ENCODE measurements around the gene ZNF264. TPM values are rescaled to one million over a fixed set of nuclear protein-coding genes. Genes with fewer than 3 reads are reported as not detected.

Gene ZNF264
- total and polyA plus RNA-seq, 4 experiments from 2014 or later = 12.6 to 64.1 (median 37.9) TPM

DNA sequence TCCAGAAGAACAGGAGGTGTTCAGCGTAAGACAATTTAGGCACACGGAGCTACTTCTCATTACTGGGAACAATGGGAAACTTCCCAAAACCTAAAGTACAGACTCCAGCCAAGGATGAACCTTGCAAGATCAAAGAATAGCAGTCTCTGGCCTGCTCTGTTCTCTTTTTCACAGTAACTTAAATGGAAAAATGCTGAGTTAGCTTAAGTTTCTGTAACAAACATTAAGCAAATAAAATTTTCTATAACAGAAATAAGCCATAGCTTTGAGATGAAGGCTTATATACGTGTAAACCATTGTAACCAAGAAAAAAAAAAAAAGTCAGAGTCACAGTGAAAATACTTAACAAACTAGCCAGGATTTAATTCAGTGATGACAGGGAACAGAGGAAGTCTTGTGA is 70.7 kb downstream of the ZNF264 start:
- Histone ChIP-seq H3K27me3 (ENCODE audit: insufficient read depth, low read length) (no peaks in the 10 kb centered on the region), H3K27ac (ENCODE audit: low read depth, low read length) (no peak overlapping the region), H3K36me3 (ENCODE audit: insufficient read depth, low read length) (no peaks in the 10 kb centered on the region), H3K9me3 (ENCODE audit: control insufficient read depth in 1 of 2, low read length in 2 of 2) (no peaks in the 10 kb centered on the region), H3K4me3 (ENCODE audit: low read length in 2 of 2) (no peak overlapping the region), H3K4me1 (ENCODE audit: insufficient read depth, low read length) (no peaks in the 10 kb centered on the region)
- ChIA-PET POLR2A (ENCODE audit: partially characterized antibody) (interaction anchor here (1.3 kb wide), 1 partner anchor 14 kb away, joined by 3 read pairs; no protein-coding TSS in a partner anchor), CTCF (ENCODE audit: partially characterized antibody) (no interaction called here)
- Mint-ChIP-seq H3K27me3 (no peaks in the 10 kb centered on the region), H3K9me3 (peaks cover 14 to 83% (median 45%) of the 10 kb centered on the region in 8 donors), H3K4me1 (peaks cover 0 to 8% (median 2%) of the 10 kb centered on the region in 4 donors), H3K27ac (no peak overlapping the region), H3K36me3 (peaks cover 50 to 53% of the 10 kb centered on the region in 2 donors), H3K4me3 (no peak overlapping the region)
- intact Hi-C loops (cut with micrococcal nuclease) = no loop called here
- no peak for DNase-seq

DNA sequence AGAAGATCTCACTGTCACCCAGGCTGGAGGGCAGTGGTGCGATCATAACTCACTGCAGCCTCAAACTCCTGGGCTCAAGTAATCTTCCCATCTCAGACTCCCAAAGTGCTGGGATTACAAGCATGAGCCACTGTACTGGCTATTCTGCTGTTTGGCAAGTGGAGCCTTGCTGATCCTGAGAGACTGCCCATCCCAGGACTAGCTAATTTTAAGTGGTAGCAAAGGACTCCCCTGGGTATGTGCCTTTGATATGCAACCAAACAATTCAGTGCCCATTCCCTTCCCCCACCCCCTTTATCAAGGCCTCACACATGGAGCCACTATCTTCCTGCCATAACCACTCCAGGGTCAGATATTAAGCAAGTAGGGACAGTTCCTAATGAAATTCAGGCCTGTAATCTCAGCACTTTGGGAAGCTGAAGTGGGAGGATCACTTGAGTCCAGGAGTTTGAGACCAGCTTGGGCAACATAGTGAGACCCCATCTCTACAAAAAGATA is 72.0 kb downstream of the ZNF264 start:
- H3K27me3 ChIP-seq (ENCODE audit: insufficient read depth, low read length) = no peaks in the 10 kb centered on the region
- POLR2A ChIA-PET (ENCODE audit: partially characterized antibody) = interaction anchor here (0.9 kb wide), 1 partner anchor 10 kb away, joined by 4 read pairs; no protein-coding TSS in a partner anchor
- H3K36me3 ChIP-seq (ENCODE audit: insufficient read depth, low read length) = no peaks in the 10 kb centered on the region
- H3K27me3 Mint-ChIP-seq = no peaks in the 10 kb centered on the region
- no peaks in the 10 kb centered on the region for H3K4me1 ChIP-seq (ENCODE audit: insufficient read depth, low read length)
- CTCF ChIA-PET (ENCODE audit: partially characterized antibody) = no interaction called here
- no peak for DNase-seq
- H3K9me3 Mint-ChIP-seq = peaks cover 14 to 80% (median 42%) of the 10 kb centered on the region in 8 donors
- H3K4me3 ChIP-seq (ENCODE audit: low read length in 2 of 2) = no peak overlapping the region
- H3K9me3 ChIP-seq (ENCODE audit: control insufficient read depth in 1 of 2, low read length in 2 of 2) = no peaks in the 10 kb centered on the region
- intact Hi-C loops (cut with micrococcal nuclease) = no loop called here
- no peak overlapping the region for H3K27ac Mint-ChIP-seq
- H3K27ac ChIP-seq (ENCODE audit: low read depth, low read length) = no peak overlapping the region
- H3K4me3 Mint-ChIP-seq = no peak overlapping the region
- peaks cover 49 to 51% of the 10 kb centered on the region in 2 donors for H3K36me3 Mint-ChIP-seq
- H3K4me1 Mint-ChIP-seq = peaks cover 0 to 7% (median 2%) of the 10 kb centered on the region in 4 donors

DNA sequence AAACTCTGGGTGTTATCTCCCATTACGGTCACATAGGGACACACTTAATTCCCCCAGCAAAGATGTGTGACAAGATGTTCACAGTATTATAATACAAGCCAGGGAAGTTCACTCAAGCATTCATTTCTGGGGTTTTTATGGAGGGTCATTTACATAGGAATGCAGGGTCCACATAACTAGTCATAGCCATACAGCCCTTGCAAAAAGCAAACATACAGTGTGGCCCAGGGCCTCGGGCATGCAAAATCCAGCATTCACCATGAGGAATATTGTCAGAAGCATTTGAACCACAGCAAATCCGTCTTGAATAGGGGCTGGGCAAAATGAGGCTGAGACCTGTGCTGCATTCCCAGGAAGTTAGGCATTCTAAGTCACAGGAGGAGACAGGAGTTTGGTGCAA is 76.0 kb downstream of the ZNF264 start:
- Histone ChIP-seq H3K9me3 (ENCODE audit: control insufficient read depth in 1 of 2, low read length in 2 of 2) (no peaks in the 10 kb centered on the region), H3K27me3 (ENCODE audit: insufficient read depth, low read length) (no peaks in the 10 kb centered on the region), H3K27ac (ENCODE audit: low read depth, low read length) (no peak overlapping the region), H3K4me3 (ENCODE audit: low read length in 2 of 2) (no peak overlapping the region), H3K36me3 (ENCODE audit: insufficient read depth, low read length) (no peaks in the 10 kb centered on the region), H3K4me1 (ENCODE audit: insufficient read depth, low read length) (no peaks in the 10 kb centered on the region)
- DNase-seq = no peak
- ChIA-PET POLR2A (ENCODE audit: partially characterized antibody) (no interaction called here), CTCF (ENCODE audit: partially characterized antibody) (no interaction called here)
- Mint-ChIP-seq H3K27me3 (no peaks in the 10 kb centered on the region), H3K4me1 (peaks cover 0 to 7% (median 2%) of the 10 kb centered on the region in 4 donors), H3K36me3 (peaks cover 39 to 41% of the 10 kb centered on the region in 2 donors), H3K4me3 (no peak overlapping the region), H3K27ac (no peak overlapping the region), H3K9me3 (peaks cover 7 to 60% (median 24%) of the 10 kb centered on the region in 8 donors)
- intact Hi-C loops (cut with micrococcal nuclease) = no loop called here

DNA sequence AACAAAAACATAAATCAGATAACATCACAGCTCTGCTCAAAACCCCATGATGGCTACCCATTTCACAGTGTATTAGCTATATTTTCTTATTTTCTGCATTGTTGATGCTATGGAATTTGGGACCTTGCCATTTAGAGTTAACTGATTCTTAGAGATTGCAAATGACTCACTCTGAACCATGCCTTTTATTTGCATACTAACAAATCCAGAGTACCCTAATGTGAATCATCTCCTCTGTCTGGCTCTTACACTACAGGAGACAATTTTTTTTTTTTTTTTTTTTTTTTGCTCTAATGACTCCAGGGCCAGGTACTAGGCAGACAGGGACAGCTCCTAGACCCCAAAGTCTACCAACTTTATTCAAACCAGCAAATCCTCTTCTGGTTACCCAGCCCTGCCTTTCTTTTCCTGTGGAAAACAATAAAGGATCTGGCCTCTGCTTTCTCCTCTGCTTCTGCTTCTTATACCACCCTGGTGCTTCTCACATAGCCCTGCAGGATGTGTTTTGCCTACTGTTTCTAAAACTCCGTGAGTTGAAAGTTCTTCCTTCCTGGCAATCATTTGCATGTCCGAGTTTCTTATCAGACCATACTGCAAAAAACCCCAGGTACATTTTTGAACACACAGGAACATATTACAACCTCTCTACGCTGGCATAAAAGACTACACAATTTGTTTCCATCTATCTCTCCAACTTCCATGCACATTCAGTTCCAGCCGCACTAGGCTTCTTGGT is 78.4 kb downstream of the ZNF264 start:
- intact Hi-C loops (cut with micrococcal nuclease) = no loop called here
- peaks cover 0 to 4% (median 2%) of the 10 kb centered on the region in 4 donors for H3K4me1 Mint-ChIP-seq
- peaks cover 3 to 43% (median 19%) of the 10 kb centered on the region in 8 donors for H3K9me3 Mint-ChIP-seq
- POLR2A ChIA-PET (ENCODE audit: partially characterized antibody) = no interaction called here
- no peaks in the 10 kb centered on the region for H3K27me3 Mint-ChIP-seq
- no peak for DNase-seq
- Histone ChIP-seq H3K36me3 (ENCODE audit: insufficient read depth, low read length) (no peaks in the 10 kb centered on the region), H3K9me3 (ENCODE audit: control insufficient read depth in 1 of 2, low read length in 2 of 2) (no peaks in the 10 kb centered on the region), H3K27ac (ENCODE audit: low read depth, low read length) (no peak overlapping the region), H3K4me3 (ENCODE audit: low read length in 2 of 2) (no peak overlapping the region), H3K4me1 (ENCODE audit: insufficient read depth, low read length) (no peaks in the 10 kb centered on the region), H3K27me3 (ENCODE audit: insufficient read depth, low read length) (no peaks in the 10 kb centered on the region)
- H3K36me3 Mint-ChIP-seq = peaks cover 42 to 45% of the 10 kb centered on the region in 2 donors
- H3K27ac Mint-ChIP-seq = no peak overlapping the region
- CTCF ChIA-PET (ENCODE audit: partially characterized antibody) = no interaction called here
- no peak overlapping the region for H3K4me3 Mint-ChIP-seq

DNA sequence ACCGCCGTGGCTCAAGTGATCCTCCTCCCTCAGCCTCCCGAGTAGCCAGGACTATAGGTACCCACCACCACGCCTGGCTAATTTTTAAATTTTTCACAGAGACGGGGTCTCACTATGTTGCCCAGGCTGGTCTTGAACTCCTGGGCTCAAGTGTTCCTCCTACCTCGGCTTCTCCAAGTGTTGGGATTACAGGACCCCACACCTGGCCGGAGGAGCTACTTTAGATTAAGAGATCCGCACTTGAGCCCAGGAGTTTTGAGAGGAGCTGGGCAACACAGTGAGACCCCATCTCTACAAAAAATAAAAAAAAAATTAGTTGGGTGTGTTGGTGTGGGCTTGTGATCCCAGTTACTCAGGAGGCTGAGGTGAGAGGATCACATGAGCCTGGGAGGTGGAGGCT is 80.0 kb downstream of the ZNF264 start:
- Mint-ChIP-seq H3K36me3 (peaks cover 40 to 48% of the 10 kb centered on the region in 2 donors), H3K27me3 (no peaks in the 10 kb centered on the region), H3K9me3 (peaks cover under 1 to 29% (median 11%) of the 10 kb centered on the region in 8 donors), H3K4me3 (no peak overlapping the region), H3K27ac (no peak overlapping the region), H3K4me1 (peaks cover 0 to 4% (median 1%) of the 10 kb centered on the region in 4 donors)
- intact Hi-C loops (cut with micrococcal nuclease) = no loop called here
- Histone ChIP-seq H3K36me3 (ENCODE audit: insufficient read depth, low read length) (no peaks in the 10 kb centered on the region), H3K4me3 (ENCODE audit: low read length in 2 of 2) (no peak overlapping the region), H3K4me1 (ENCODE audit: insufficient read depth, low read length) (no peaks in the 10 kb centered on the region), H3K27me3 (ENCODE audit: insufficient read depth, low read length) (no peaks in the 10 kb centered on the region), H3K27ac (ENCODE audit: low read depth, low read length) (no peak overlapping the region), H3K9me3 (ENCODE audit: control insufficient read depth in 1 of 2, low read length in 2 of 2) (no peaks in the 10 kb centered on the region)
- POLR2A ChIA-PET (ENCODE audit: partially characterized antibody) = no interaction called here
- CTCF ChIA-PET (ENCODE audit: partially characterized antibody) = no interaction called here
- no peak for DNase-seq

Other genes starting within 250 kb of the ZNF264 start
- not detected for gene USP29, start 71.5 kb upstream of the ZNF264 start, total RNA-seq
- not detected for gene USP29, start 71.5 kb upstream of the ZNF264 start, polyA plus RNA-seq
- not detected for gene ZIM3, start 46.3 kb upstream of the ZNF264 start, total RNA-seq
- not detected for gene ZIM3, start 46.3 kb upstream of the ZNF264 start, polyA plus RNA-seq
- not detected for gene DUXA, start 24.0 kb upstream of the ZNF264 start, total RNA-seq
- not detected for gene DUXA, start 24.0 kb upstream of the ZNF264 start, polyA plus RNA-seq
- gene AURKC, start 39.5 kb downstream of the ZNF264 start, total RNA-seq = under 1 TPM; 0.67 to 0.81 TPM
- gene AURKC, start 39.5 kb downstream of the ZNF264 start, polyA plus RNA-seq = under 1 TPM; 0.29 to 0.54 TPM
- 10 to 100 TPM; 19.7 to 21.6 TPM for gene ZNF805, start 49.1 kb downstream of the ZNF264 start, total RNA-seq
- 1 to 10 TPM; 2.7 to 5.6 TPM for gene ZNF805, start 49.1 kb downstream of the ZNF264 start, polyA plus RNA-seq
- 10 to 100 TPM; 60.2 to 69.6 TPM for gene ZNF460, start 89.0 kb downstream of the ZNF264 start, total RNA-seq
- 1 to 10 TPM; 4.4 to 4.8 TPM for gene ZNF460, start 89.0 kb downstream of the ZNF264 start, polyA plus RNA-seq
- 10 to 100 TPM in 1 of 2 experiments, 1 to 10 TPM in 1; 9.4 to 10.7 TPM for gene ZNF543, start 129.0 kb downstream of the ZNF264 start, total RNA-seq
- 1 to 10 TPM; 1.9 to 6.2 TPM for gene ZNF543, start 129.0 kb downstream of the ZNF264 start, polyA plus RNA-seq
- 10 to 100 TPM; 13.3 to 13.6 TPM for gene ZNF304, start 159.8 kb downstream of the ZNF264 start, total RNA-seq
- 1 to 10 TPM in 1 of 2 donors, under 1 TPM in 1; 0.43 to 4.1 TPM for gene ZNF304, start 159.8 kb downstream of the ZNF264 start, polyA plus RNA-seq
- 10 to 100 TPM; 11.0 to 12.1 TPM for gene TRAPPC2B, start 172.1 kb downstream of the ZNF264 start, total RNA-seq
- gene TRAPPC2B, start 172.1 kb downstream of the ZNF264 start, polyA plus RNA-seq = 10 to 100 TPM; 27.4 to 31.0 TPM
- 10 to 100 TPM in 1 of 2 experiments, 1 to 10 TPM in 1; 6.5 to 10.8 TPM for gene ZNF547, start 172.1 kb downstream of the ZNF264 start, total RNA-seq
- 1 to 10 TPM in 1 of 2 donors, under 1 TPM in 1; 0.56 to 1.8 TPM for gene ZNF547, start 172.1 kb downstream of the ZNF264 start, polyA plus RNA-seq
- gene ZNF548, start 198.4 kb downstream of the ZNF264 start, total RNA-seq = 100 to 1,000 TPM in 1 of 2 experiments, 10 to 100 TPM in 1; 85.4 to 103 TPM
- 10 to 100 TPM; 14.1 to 14.8 TPM for gene ZNF548, start 198.4 kb downstream of the ZNF264 start, polyA plus RNA-seq
- 10 to 100 TPM; 28.3 to 29.9 TPM for gene ZNF17, start 219.7 kb downstream of the ZNF264 start, total RNA-seq
- gene ZNF17, start 219.7 kb downstream of the ZNF264 start, polyA plus RNA-seq = 1 to 10 TPM; 3.6 to 9.5 TPM
- gene ZNF749, start 243.8 kb downstream of the ZNF264 start, total RNA-seq = 10 to 100 TPM; 14.8 to 15.2 TPM
- 10 to 100 TPM in 1 of 2 donors, 1 to 10 TPM in 1; 5.9 to 21.4 TPM for gene ZNF749, start 243.8 kb downstream of the ZNF264 start, polyA plus RNA-seq